GM19324 (cell line): ENCODE results near the gene SPAAR.

Source experiments
- ATAC-seq: cut with Tn5 transposase; IDR thresholded peaks from one replicate; pipeline ENCODE4 v1.9.1; 2021; ENCODE audit warnings: mild to moderate bottlenecking, moderate library complexity; ENCODE audit not compliant: unreplicated experiment, low FRiP score

Gene SPAAR

DNA sequence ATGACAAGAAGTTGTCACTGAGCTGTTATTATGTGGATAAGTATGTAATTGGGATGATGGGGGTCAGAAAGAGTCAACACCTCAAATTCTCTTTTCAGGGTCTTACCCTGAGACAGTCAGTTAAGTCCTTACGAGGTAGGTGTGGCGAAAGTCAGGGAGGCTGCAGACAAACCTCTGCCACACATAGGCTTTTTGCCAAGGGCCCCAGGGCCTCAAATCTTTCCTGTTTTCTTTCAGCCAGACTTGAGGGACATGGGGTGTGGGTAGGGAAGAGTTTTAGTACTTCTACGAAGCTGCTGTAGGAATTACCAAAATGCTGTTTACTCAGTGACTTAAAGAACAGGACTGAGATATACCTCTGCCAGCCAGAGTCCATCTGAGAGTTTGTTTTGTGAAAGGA, 34.9 kb downstream of the SPAAR start:
- ATAC-seq: no peak

DNA sequence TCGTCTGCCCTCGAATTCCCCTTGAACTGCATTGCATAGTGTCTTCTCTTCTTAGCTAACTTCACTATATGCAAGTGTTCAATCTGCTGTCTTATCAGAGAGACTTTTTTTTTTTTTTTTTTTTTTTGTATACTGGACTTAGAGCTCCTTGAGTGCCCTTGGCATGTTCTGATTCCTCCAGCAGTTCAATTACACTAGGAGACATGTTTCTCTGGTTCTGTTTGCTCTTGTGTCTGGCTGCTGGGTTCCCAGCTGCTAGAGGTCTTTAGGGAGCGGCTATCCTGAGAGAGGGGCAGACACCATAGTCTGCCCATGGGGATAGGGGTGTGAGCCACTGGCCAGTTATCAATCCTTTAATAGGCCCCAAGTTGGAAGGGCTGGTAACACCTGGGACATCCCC, 35.6 kb downstream of the SPAAR start:
- ATAC-seq: no peak

GRCh38 chr9:35945341-35946018, 36.2 kb downstream of the SPAAR start:
- ATAC-seq: no peak

DNA sequence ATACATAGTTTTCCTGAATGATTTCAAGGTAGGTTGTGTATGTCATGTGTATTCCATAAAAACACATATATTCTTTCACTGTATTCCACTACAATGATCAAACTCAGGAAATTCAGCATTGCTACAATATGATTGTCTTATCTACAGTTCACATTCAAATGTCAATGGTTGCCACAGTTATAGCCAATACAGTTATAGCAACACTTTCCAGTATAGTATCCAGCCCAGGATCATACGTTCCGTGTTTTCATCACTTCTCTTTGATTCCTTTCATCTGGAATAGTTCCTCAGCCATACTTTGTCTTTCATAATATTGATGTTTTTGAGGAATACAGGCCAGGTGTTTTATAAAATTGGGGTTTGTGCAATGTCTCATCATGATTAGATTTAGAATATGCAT, 39.2 kb downstream of the SPAAR start:
- ATAC-seq: no peak

GRCh38 chr9:35948901-35949318, 39.6 kb downstream of the SPAAR start:
- ATAC-seq: no peak

- no peak for ATAC-seq
Measured at GRCh38 chr9:35951736-35952135, 42.4 kb downstream of the SPAAR start.

GRCh38 chr9:35952526-35953191, 43.4 kb downstream of the SPAAR start:
- no peak for ATAC-seq

DNA sequence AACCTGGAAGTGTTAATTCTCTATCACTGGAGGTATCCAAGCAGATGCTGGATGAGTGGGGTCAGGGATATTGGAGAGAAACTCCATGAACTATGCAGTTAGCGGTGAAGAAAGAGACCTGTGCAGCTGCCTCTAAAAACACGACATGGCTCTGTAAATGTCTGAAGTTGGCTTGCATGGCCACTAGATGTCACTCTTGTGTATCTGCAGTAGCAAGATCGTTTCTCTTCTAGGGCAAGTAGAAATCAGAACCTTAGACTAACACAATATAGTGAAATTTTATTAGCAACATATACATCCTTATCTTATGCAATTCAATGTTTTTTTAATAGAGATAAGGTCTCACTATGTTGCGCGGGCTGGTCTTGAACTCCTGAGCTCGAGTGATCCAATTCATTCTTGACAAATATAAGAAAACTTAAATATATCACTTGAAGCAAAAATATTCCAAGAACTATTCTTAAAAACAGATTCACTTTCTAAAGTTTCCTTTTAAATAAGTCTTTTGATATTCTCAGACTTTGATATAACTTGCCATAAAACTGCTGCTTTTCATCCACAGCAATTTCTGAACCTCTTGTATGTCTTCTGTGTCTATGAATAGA, 45.8 kb downstream of the SPAAR start:
- no peak for ATAC-seq

GRCh38 chr9:35956651-35957050, 47.4 kb downstream of the SPAAR start:
- no peak for ATAC-seq

- ATAC-seq: no peak
Measured at GRCh38 chr9:35958104-35958837, 49.0 kb downstream of the SPAAR start, which contains the start of gene OR2S2. OR2S2 (minus strand) TSS chr9:35958154; CDS start chr9:35958098, 56 bp downstream.

DNA sequence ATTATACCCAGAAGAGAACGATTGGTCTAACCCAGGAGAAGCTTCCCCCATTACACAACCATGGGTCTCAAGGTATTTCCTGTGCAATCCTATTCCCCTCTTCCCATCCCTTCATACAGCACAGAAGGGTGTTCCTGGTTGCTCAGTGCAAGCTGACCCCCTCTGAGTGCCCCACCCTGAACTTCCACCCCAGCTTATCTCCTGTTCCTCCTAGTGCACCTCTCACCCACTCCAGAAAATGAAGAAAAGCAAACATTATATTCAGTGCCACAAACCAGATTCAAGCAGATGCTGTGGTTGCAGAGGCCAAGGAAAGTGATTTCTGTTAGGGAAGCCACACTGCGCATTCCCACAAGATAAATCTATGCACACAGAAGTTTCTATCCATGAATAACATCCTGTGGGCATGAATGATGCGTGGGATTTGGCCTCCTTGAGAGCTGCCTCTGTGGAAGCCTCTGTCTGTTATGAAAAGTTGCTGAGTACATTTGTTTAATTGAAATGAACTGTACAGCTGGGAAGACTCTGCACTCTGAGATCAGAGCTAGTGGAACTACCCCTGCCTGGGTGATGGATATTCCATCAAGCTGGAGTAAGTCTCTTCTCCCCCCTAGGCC, 50.9 kb downstream of the SPAAR start:
- no peak for ATAC-seq
